H54 (cell line): Measurements from ENCODE around the gene USP24.
"Not testable (repeated sequence)": the region's sequence is repeated elsewhere in the genome, so short reads cannot be mapped to it uniquely, and the experiment has no call there.

Experiments used
- DNase-seq: peaks from one replicate; pipeline ENCODE4 v3.0.0; 2011; ENCODE audit warnings: low spot score, mixed read lengths; ENCODE audit not compliant: insufficient read length
- FAIRE-seq: peaks from 3 replicates; lab custom pipeline; 2011; peaks lifted over from hg19 to GRCh38; lab: Jason Lieb, UNC
- POLR2A ChIP-seq: IDR thresholded peaks from 2 replicates; pipeline ENCODE4 v1.6.1; 2011; ENCODE audit warnings: low read depth, mild to moderate bottlenecking, low read length

Gene USP24

GRCh38 chr1:55214934-55215193 is 300 bp downstream of the USP24 start:
- no peak for TF ChIP-seq POLR2A
- DNase-seq (peak; percentile 50), FAIRE-seq (no peak)

- DNase-seq: no peak
- no peak for FAIRE-seq
- TF ChIP-seq POLR2A: no peak
Observed at GRCh38 chr1:55214212-55214933, 791 bp downstream of the USP24 start.

GRCh38 chr1:55213885-55214211 is 1.3 kb downstream of the USP24 start:
- no peak for TF ChIP-seq POLR2A
- no peak for DNase-seq
- no peak for FAIRE-seq

- TF ChIP-seq POLR2A: no peak
- FAIRE-seq: no peak
- no peak for DNase-seq
Observed at GRCh38 chr1:55213151-55213884, 1.8 kb downstream of the USP24 start.

GRCh38 chr1:55212349-55213150 is 2.6 kb downstream of the USP24 start:
- no peak for TF ChIP-seq POLR2A
- FAIRE-seq (no peak), DNase-seq (no peak)

GRCh38 chr1:55211863-55212262 is 3.3 kb downstream of the USP24 start:
- no peak for DNase-seq
- TF ChIP-seq POLR2A: no peak
- no peak for FAIRE-seq

- FAIRE-seq (peak; percentile 61), DNase-seq (no peak)
- no peak for TF ChIP-seq POLR2A
Observed at GRCh38 chr1:55210990-55211801, 4.0 kb downstream of the USP24 start.

GRCh38 chr1:55209247-55209646 is 5.9 kb downstream of the USP24 start:
- FAIRE-seq (peak; percentile 80), DNase-seq (no peak)
- no peak for TF ChIP-seq POLR2A

- FAIRE-seq (no peak), DNase-seq (no peak)
- TF ChIP-seq POLR2A: no peak
Observed at GRCh38 chr1:55206210-55206609, 9.0 kb downstream of the USP24 start.

GRCh38 chr1:55204997-55205396 is 10.2 kb downstream of the USP24 start:
- no peak for TF ChIP-seq POLR2A
- DNase-seq (no peak), FAIRE-seq (peak; percentile 82)

- DNase-seq (no peak), FAIRE-seq (peak; percentile 23)
- no peak for TF ChIP-seq POLR2A
Observed at GRCh38 chr1:55203064-55203463, 12.1 kb downstream of the USP24 start.

- FAIRE-seq (no peak), DNase-seq (no peak)
- TF ChIP-seq POLR2A: no peak
Observed at GRCh38 chr1:55200667-55201066, 14.5 kb downstream of the USP24 start.

GRCh38 chr1:55199735-55200134 is 15.4 kb downstream of the USP24 start:
- DNase-seq, FAIRE-seq: not testable (repeated sequence)

- DNase-seq: no peak
- no peak for TF ChIP-seq POLR2A
- peak; percentile 75 for FAIRE-seq
Observed at GRCh38 chr1:55198044-55198443, 17.1 kb downstream of the USP24 start.

GRCh38 chr1:55197099-55197498 is 18.1 kb downstream of the USP24 start:
- FAIRE-seq: no peak
- DNase-seq: no peak
- no peak for TF ChIP-seq POLR2A
